ENCODE measurements around the gene GPHN. TPM values are rescaled to one million over a fixed set of nuclear protein-coding genes. Genes with fewer than 3 reads are reported as not detected.

Gene GPHN
- total RNA-seq, 1 experiment from 2014 or later, result 18.1 TPM

GRCh38 chr14:66511849-66512248 is 3.9 kb downstream of the GPHN start:
- Mint-ChIP-seq H3K4me1 (peaks cover 15% of the 10 kb centered on the region), H3K4me3 (no peak overlapping the region), H3K36me3 (no peaks in the 10 kb centered on the region), H3K27me3 (ENCODE audit: low read depth) (peaks cover 17% of the 10 kb centered on the region), H3K9me3 (no peaks in the 10 kb centered on the region), H3K27ac (no peak overlapping the region)
- ChIA-PET CTCF (no interaction called here), POLR2A (no interaction called here)
- ATAC-seq (no peak), DNase-seq (ENCODE audit: low spot score) (no peak)
- no peak for TF ChIP-seq HMGA2 (CRISPR knock-in tag; IDR thresholded peaks at IDR 0.05)
- TF ChIP-seq ZNF396 (CRISPR knock-in tag; IDR thresholded peaks at IDR 0.05; ENCODE audit: borderline replicate concordance), result no peak
- TF ChIP-seq USF2 (CRISPR knock-in tag; IDR thresholded peaks at IDR 0.05), result no peak
- TF ChIP-seq NFE2L1 (CRISPR knock-in tag; IDR thresholded peaks at IDR 0.05), result no peak
- no peak for TF ChIP-seq NR2C2 (CRISPR knock-in tag; IDR thresholded peaks at IDR 0.05)
- no peak for TF ChIP-seq HMGXB4 (CRISPR knock-in tag; IDR thresholded peaks at IDR 0.05)
- TF ChIP-seq TCF7 (CRISPR knock-in tag; IDR thresholded peaks at IDR 0.05; ENCODE audit: low read depth), result no peak
- TF ChIP-seq ZBTB21 (CRISPR knock-in tag; IDR thresholded peaks at IDR 0.05; ENCODE audit: borderline replicate concordance), result no peak
- TF ChIP-seq ZNF281 (CRISPR knock-in tag; IDR thresholded peaks at IDR 0.05), result no peak
- no peak for TF ChIP-seq ZNF317 (CRISPR knock-in tag; IDR thresholded peaks at IDR 0.05; ENCODE audit: borderline replicate concordance, low read depth)
- no peak for TF ChIP-seq E2F4 (CRISPR knock-in tag; IDR thresholded peaks at IDR 0.05; ENCODE audit: borderline replicate concordance, low read depth)
- no peak for TF ChIP-seq AFF4 (CRISPR knock-in tag; IDR thresholded peaks at IDR 0.05; ENCODE audit: borderline replicate concordance)
- TF ChIP-seq ARID4B (CRISPR knock-in tag; IDR thresholded peaks at IDR 0.05; ENCODE audit: borderline replicate concordance), result no peak
- TF ChIP-seq STAT6 (CRISPR knock-in tag; conservative IDR thresholded peaks at IDR 0.05; ENCODE audit: low read depth), result no peak
- no peak for TF ChIP-seq ZSCAN18 (CRISPR knock-in tag; IDR thresholded peaks at IDR 0.05)
- TF ChIP-seq ZNF263 (CRISPR knock-in tag; IDR thresholded peaks at IDR 0.05; ENCODE audit: low read depth), result no peak
- no peak for TF ChIP-seq FOXJ3 (CRISPR knock-in tag; IDR thresholded peaks at IDR 0.05; ENCODE audit: borderline replicate concordance)
